Stimulated activated CD4-positive, alpha-beta T cell treated with anti-CD3 and anti-CD28 coated beads, Interleukin-1b, Interleukin-23, amount 100 ng/mL, for 1 hour (primary cell): ENCODE results near the gene UPK3A.
A peak's percentile ranks its signal among the peaks of the same experiment; 100 is the strongest.
"Not testable (repeated sequence)": the region's sequence is repeated elsewhere in the genome, so short reads cannot be mapped to it uniquely, and the experiment has no call there.

Source experiments
- DNase-seq, 2 donors: peaks; one replicate each; pipeline ENCODE4 v3.0.0-alpha.2; 2020; ENCODE audit warnings: low read depth in 2 of 2

Gene UPK3A

GRCh38 chr22:45309422-45310227 is 24.9 kb downstream of the UPK3A start, which contains the start of gene FAM118A:
FAM118A (plus strand) TSS chr22:45309934; CDS start chr22:45322380, 12,446 bp downstream.
- DNase-seq, result peak; percentile 96 to 98

DNA sequence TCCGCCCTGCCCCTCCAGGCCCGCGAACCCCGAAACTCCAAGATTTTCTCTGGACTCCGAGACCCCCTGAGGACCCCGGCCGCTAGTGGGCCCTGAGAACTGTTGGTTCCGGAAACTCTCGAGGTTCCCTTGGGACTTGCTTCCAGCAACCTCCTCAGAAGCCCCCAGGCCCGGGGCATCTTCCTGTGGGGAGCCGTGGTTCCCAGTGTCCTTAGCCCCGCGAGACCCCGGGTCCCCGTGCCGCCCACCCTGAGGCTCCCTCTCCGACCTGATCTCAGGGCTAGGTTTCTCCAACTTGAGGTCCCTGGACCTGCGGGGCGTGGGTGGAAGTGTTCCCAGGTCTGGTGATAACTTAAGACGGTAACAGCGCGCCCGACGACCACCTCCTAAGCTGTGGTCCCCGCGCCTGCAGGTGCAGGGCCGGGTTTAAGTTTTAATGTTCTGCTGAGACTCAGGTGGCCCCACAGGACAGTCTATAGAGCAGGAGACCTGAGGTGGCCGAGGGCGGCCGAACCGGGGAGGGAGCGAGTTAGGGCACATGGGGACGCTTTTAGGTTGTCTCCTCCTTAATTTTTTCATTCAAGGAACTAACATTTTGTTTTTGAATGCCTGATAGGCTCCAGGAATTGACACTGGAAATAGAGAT is 25.7 kb downstream of the UPK3A start:
- DNase-seq, result no peak

- DNase-seq, result no peak
Measured at GRCh38 chr22:45310977-45311531, 26.3 kb downstream of the UPK3A start.

DNA sequence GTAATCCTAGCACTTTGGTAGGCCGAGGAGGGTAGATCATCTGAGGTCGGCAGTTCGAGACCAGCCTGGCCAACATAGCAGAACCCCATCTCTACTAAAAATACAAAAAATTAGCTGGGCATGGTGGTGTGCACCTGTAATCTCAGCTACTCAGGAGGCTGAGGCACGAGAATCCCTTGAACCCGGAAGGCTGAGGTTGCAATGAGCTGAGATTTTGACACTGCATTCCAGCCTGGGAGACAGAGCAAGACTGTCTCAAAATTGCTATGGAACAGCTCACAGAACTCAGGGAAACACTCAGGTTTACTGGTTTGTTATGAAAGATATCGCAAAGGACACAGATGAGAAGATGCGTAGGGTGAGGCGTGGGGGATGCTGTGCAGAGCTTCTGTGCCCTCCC is 27.7 kb downstream of the UPK3A start:
- no peak for DNase-seq

- DNase-seq, result no peak
Measured at GRCh38 chr22:45312856-45313255, 28.1 kb downstream of the UPK3A start.

DNA sequence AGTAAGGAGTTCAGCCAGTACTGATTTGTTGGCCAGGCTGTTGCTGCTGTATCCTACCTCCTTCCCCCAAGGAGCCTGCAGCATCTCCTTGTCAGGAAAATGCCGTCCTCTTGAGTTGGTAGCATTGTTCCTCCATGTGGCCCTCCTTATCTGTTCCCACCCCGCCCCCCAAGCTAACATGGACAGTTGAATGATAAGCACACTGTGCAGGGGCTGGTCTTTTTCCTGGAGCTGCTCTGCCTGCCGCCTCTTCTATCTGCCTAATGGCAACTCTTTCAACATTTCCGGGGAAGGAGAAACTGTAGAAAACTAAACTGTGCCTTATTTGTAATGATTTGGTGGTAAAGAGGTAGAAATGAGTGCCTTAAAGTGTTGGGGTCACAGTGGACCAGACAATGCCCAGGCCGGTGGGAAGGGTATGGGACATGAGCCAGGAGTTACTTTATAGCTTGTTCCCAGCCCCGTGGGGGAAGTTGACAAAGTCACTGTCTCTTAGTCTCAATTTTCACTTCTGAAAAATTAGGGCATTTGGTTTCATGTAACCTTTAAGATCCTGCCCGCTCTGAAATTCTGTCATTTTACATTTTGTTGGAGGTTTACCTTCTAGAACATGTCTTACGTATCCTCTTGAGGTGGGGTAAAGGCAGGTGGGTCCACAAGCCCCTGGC is 29.4 kb downstream of the UPK3A start:
- DNase-seq, result no peak

GRCh38 chr22:45314786-45315185 is 30.0 kb downstream of the UPK3A start:
- no peak for DNase-seq

GRCh38 chr22:45316796-45317526 is 32.2 kb downstream of the UPK3A start:
- DNase-seq, result no peak

DNA sequence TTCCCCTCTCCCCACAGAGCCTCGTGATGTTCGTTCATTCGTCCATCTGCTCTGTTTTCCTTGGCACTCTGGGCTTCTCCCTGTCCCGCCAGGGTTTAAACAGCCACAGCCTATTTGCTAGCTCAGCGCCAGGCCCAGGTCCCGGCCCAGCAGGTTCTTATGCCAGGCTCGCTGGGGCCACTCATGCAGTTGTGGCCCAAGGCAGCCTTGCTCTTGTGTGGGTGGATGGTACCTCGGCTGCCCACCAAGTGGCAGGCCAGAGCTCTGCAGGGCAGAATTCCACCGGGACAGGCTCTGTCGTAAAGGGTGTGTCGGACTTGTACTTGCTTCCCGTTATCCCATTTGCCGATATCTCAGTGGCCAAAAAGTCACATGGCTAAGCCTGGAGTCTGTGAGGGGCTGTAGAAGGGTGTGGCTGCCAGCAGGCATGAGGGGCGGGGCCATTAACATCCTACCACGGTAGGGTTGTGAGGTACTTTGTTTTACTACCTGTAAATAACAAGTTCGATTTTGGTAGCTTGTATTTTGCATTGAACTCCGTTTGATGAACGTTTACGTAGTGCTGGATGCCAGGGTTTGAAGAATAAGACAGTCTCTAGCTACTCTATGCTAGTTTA is 32.9 kb downstream of the UPK3A start:
- no peak for DNase-seq

DNA sequence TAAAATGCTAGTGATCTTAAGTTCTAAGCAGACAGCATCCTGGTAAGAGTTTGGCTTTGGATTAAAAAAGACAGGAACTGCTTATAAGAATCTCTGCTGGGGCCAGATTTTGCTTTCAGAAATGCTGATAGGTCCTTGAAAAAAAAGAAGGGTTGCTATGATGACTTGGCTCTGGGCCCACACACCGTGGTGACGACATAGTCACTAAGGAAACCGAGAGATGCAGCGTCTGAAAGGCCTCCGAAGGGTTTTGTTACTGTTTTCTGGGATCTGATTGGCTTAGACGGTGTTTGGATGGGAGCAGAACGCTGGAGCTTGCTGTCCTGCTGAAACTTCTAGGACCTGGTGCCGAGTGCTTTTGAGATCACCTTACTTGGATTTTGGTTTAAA is 33.4 kb downstream of the UPK3A start:
- peak; percentile 59 to 65 for DNase-seq

DNA sequence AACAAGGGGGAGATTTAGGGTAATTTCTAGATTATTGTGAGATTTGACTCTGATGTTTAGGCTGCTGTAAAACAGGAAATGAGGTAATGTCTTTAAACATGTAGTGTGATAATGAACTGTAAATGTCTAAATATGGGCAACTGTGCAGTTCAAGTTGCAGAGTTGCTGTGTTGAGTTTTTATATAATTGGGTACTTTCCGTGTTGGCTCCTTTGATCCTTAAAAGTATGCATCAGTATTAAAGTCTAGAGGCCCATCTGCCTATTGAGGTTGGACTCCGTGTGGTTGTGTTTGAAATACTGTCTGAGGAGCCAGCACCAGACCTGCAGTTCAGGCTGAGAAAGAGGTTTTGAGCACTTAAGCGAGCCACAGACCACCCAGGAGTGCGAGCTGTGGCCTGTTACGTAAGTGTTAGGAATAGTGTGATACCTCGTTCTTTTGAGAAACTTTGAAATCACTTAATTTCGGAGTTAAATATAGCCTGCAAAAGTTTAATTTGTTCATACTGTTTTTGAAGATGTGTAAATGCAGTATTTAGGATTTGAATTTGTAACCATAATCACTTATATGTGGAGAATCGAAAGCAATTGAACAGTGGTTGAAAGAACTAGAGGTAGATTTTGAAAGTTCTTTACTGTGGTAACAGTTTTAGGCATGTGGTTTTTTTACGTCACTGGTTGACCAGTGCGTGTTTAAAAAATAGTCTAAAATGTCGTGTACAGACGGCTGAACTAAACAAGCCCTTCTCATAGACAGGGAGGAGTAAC is 34.0 kb downstream of the UPK3A start:
- peak in 1 of 2 donors; percentile 25 for DNase-seq

DNA sequence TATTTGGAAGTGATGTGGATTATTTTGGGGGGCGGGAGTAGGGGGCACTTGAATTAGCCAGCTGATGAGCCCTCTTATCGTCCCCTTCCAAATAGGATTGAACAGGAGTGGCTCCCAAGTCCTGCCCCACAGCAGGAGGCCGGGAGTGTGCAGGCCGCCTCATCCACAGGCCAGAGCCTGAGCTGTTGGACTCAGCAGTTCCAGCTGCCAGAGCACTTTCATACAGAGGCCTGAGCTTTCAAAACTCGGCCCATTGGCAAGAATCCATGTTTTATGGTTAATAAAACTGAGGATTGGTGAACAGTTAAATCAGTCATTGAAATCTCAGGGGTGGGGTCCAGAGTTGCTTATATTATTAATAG is 34.6 kb downstream of the UPK3A start:
- DNase-seq, result no peak

- DNase-seq, result no peak
Measured at GRCh38 chr22:45320357-45320976, 35.7 kb downstream of the UPK3A start.

DNA sequence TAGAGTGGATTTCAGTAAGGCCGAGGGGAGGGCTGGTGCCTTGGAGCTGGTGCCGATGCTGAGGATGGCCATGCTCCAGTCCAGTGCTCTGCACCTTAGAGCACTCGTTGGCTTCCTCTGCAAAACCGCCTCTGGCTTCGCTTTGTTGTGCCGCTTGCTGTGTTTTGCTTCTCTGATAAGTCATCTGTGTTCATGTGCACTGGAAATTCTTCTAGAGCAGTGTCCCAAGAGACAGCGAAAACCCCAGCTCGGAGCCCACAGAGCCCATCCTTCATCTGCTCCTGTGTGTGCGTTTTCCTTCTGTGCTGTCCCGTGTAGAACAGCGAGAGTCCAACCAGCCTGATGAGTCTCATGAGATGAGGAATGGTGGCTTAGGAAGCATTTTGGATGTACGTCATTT is 37.1 kb downstream of the UPK3A start:
- DNase-seq, result no peak

GRCh38 chr22:45322873-45323525 is 38.2 kb downstream of the UPK3A start:
- no peak for DNase-seq

GRCh38 chr22:45323695-45324094 is 38.9 kb downstream of the UPK3A start:
- DNase-seq, result no peak

- DNase-seq, result no peak
Measured at GRCh38 chr22:45324311-45324711, 39.6 kb downstream of the UPK3A start.

DNA sequence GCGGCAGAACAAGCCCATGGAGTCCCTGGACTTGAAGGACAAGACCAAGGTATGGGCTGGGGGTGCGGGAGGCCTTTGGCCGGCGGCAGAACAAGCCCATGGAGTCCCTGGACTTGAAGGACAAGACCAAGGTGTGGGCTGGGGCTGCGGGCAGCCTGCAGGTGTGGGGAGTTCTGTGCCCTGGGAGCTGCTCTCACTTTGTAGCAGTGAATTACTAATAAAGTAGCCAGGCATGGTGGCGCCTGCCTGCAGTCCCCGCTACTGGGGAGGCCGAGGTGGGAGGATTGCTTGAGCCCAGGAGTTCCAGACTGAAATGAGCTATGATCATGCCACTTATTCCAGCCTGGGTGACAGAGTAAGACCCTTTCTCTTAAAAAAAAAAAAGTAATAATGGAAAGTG is 43.5 kb downstream of the UPK3A start:
- DNase-seq, result not testable (repeated sequence)

DNA sequence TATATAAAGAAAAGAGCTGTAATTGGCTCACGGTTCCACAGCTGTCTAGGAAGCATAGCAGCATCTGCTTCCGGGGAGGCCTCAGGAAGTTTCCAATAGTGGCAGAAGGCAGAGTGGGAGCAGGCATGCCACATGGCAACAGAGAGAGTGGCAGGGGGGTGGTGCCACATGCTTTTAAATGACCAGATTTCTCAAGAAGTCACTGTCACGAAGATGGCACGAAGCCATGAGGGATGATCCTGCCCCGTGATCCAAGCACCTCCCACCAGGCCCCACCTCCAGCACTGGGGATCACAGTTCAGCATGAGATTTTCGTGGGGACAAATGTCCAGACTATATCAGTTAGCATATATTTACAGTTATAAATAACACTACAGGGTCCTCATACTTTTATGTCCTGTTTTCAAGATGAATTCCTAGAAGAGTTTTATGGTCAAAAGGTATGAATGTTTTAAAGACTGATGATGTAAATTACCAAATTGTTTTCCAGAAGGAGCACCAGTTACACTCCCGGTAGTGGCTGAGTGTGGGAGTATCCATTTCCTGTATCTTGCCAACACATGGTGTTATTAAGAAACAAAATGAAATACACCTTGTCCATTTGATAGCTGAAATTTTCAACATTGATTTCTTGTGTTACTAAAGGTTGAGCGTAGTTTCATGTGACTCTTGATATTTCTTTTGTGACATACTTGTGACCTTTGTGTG is 44.2 kb downstream of the UPK3A start:
- DNase-seq, result no peak
